BJ (cell line): ENCODE data around the gene ZNF33A. TPM values are rescaled to one million over a fixed set of nuclear protein-coding genes. Genes with fewer than 3 reads are reported as not detected.

Source experiments
- CTCF ChIA-PET: fragments of 350-600 bp; formaldehyde crosslinking; extraction: SDS; loops from one replicate; lab custom pipeline; 2021; ENCODE audit warnings: antibody characterized with exemption, inconsistent platforms; lab: Yijun Ruan, JAX
- POLR2A ChIA-PET: fragments of 300-600 bp; sonication (Branson Sonifier 250); formaldehyde crosslinking; extraction: SDS; loops from one replicate; lab custom pipeline; 2021; ENCODE audit warnings: antibody characterized with exemption; lab: Charles Lee
- DNase-seq: peaks from one replicate; pipeline ENCODE4 v3.0.0-alpha.2; 2011; ENCODE audit warnings: low read depth
- H3K27me3 ChIP-seq: 2 replicates; pipeline ENCODE4 v1.6.0; 2011; ENCODE audit warnings: low read length; ENCODE audit not compliant: control insufficient read depth, insufficient read depth
- H3K36me3 ChIP-seq: 2 replicates; pipeline ENCODE4 v1.5.1; 2011; ENCODE audit warnings: low read length; ENCODE audit not compliant: control insufficient read depth, insufficient read depth
- H3K4me3 ChIP-seq: 2 replicates; pipeline ENCODE4 v1.5.1; 2011; ENCODE audit warnings: low read depth, mild to moderate bottlenecking, control low read depth, low read length
- CTCF ChIP-seq: IDR thresholded peaks from 2 replicates; pipeline ENCODE4 v1.5.1; 2011; ENCODE audit warnings: low read depth, mild to moderate bottlenecking, control low read depth, inconsistent platforms, low read length, moderate library complexity; ENCODE audit not compliant: insufficient read depth
- polyA plus RNA-seq: library from polyadenylated mRNA; depleted of rRNA; stranded (reverse); fragments of >200 nt; gene quantifications from 2 replicates; pipeline ENCODE4 v1.2.3, GENCODE V29; 2011

Gene ZNF33A
- polyA plus RNA-seq, 1 experiment = 3.9 TPM

GRCh38 chr10:38025283-38025682 is 14.8 kb downstream of the ZNF33A start:
- ChIA-PET CTCF (interaction anchor here (0.7 kb wide), 1 partner anchor 20 kb away, joined by 3 read pairs; no protein-coding TSS in a partner anchor), POLR2A (no interaction called here)
- Histone ChIP-seq H3K36me3 (peaks cover 1% of the 10 kb centered on the region; the same call in 1 of the 2 replicates), H3K27me3 (no peaks in the 10 kb centered on the region), H3K4me3 (no peak overlapping the region)
- no peak for DNase-seq
- TF ChIP-seq CTCF = no peak

- ChIA-PET CTCF (no interaction called here), POLR2A (no interaction called here)
- no peak for TF ChIP-seq CTCF
- H3K4me3 ChIP-seq = no peak overlapping the region
- H3K27me3 ChIP-seq = no peaks in the 10 kb centered on the region
- DNase-seq = no peak
- peaks cover 1% of the 10 kb centered on the region; the same call in 1 of the 2 replicates for H3K36me3 ChIP-seq
These were observed 17.5 kb downstream of the ZNF33A start for GRCh38 chr10:38027986-38028385.

- H3K4me3 ChIP-seq = no peak overlapping the region
- TF ChIP-seq CTCF = no peak
- CTCF ChIA-PET = no interaction called here
- DNase-seq = no peak
- H3K27me3 ChIP-seq = no peaks in the 10 kb centered on the region
- H3K36me3 ChIP-seq = no peaks in the 10 kb centered on the region
- POLR2A ChIA-PET = no interaction called here
These were observed 22.4 kb downstream of the ZNF33A start for GRCh38 chr10:38032886-38033285.

GRCh38 chr10:38038107-38038931 is 27.8 kb downstream of the ZNF33A start:
- POLR2A ChIA-PET = no interaction called here
- CTCF ChIA-PET = no interaction called here
- no peak for TF ChIP-seq CTCF
- no peak for DNase-seq
- H3K4me3 ChIP-seq = no peak overlapping the region
- no peaks in the 10 kb centered on the region for H3K36me3 ChIP-seq
- no peaks in the 10 kb centered on the region for H3K27me3 ChIP-seq

- DNase-seq = no peak
- Histone ChIP-seq H3K27me3 (no peaks in the 10 kb centered on the region), H3K36me3 (no peaks in the 10 kb centered on the region), H3K4me3 (no peak overlapping the region)
- no peak for TF ChIP-seq CTCF
- POLR2A ChIA-PET = no interaction called here
- CTCF ChIA-PET = no interaction called here
These were observed 28.4 kb downstream of the ZNF33A start for GRCh38 chr10:38038932-38039245.
